LNCAP (cell line): ENCODE data around the gene CMTM7.

Experiments used
- TF ChIP-seq, protein P1 (sequence below): fragments of 450-650 bp; IDR thresholded peaks from 2 replicates; pipeline ENCODE4 v1.5.1; 2017; ENCODE audit warnings: mild to moderate bottlenecking

The CMTM7 gene

DNA sequence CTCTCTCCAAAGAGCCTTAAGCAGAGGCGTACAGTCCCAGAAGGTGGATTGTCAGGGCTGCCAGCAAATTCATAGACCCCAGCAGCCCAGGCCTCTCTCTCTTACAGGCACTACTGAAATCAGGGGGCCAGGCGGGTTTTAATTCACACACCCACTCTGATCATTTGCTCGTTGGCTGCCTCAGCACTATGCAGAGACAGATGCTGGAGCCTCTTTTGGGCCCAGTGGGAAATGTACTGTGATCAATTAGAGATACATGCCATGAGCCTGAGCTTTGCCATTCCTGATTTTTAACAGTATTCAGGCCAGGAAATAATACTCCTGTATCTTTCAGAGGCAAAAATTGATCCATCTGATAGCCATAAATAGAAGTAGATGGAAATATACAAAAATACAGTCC, 58.0 kb downstream of the CMTM7 start:
- TF ChIP-seq, protein P1, sequence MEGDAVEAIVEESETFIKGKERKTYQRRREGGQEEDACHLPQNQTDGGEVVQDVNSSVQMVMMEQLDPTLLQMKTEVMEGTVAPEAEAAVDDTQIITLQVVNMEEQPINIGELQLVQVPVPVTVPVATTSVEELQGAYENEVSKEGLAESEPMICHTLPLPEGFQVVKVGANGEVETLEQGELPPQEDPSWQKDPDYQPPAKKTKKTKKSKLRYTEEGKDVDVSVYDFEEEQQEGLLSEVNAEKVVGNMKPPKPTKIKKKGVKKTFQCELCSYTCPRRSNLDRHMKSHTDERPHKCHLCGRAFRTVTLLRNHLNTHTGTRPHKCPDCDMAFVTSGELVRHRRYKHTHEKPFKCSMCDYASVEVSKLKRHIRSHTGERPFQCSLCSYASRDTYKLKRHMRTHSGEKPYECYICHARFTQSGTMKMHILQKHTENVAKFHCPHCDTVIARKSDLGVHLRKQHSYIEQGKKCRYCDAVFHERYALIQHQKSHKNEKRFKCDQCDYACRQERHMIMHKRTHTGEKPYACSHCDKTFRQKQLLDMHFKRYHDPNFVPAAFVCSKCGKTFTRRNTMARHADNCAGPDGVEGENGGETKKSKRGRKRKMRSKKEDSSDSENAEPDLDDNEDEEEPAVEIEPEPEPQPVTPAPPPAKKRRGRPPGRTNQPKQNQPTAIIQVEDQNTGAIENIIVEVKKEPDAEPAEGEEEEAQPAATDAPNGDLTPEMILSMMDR = no peak

DNA sequence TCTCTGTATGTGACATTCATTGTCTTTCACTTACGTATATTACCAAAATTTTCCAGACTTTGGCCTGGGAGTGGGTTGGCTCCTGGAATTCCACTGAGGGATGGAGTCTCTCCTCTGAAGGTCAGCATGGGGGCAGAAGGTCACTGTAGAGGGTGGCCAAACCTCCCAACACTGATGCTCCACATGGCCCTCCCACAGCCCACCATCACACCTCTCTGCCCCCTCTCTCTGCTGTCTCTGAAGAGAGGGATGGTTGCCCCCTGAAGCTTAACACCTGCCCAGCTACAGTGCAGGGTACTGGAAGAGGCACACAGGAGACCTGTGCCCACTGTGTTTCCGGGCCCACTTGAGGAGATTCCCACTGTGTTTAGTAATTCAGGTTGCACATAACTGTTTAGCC, 58.8 kb downstream of the CMTM7 start:
- TF ChIP-seq, protein P1 = no peak

DNA sequence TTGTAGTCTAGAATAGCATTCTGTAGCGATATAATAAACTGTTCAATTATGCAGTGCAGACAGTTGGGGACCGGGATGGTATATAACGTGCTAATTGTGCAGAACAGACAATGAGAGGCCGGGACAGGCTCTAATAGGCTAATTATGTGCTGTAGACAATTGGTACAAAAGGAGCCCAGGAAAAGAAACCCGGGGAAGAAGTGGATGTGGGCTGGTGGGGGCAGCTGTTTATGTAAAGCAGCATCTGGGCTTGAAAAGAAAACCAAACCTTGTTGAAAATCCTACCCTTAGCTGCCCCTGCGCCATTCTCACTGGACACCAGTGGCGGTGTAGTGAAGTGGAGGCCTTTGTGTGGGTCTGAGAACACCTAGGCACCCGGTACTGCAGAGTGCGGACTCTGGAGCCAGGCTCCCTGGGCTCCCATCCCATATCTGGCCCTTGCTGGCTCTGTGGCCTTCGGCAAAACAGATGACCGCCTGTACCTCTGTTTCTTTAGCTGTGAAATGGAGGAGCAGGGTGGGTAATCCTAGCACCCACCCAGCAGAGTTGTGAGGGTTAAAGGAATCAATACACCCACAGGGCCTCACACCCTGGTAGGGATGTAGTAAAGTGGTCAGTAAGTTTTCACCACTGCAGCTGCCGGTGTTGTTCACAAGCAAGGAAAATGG, 59.5 kb downstream of the CMTM7 start:
- TF ChIP-seq, protein P1 = no peak

DNA sequence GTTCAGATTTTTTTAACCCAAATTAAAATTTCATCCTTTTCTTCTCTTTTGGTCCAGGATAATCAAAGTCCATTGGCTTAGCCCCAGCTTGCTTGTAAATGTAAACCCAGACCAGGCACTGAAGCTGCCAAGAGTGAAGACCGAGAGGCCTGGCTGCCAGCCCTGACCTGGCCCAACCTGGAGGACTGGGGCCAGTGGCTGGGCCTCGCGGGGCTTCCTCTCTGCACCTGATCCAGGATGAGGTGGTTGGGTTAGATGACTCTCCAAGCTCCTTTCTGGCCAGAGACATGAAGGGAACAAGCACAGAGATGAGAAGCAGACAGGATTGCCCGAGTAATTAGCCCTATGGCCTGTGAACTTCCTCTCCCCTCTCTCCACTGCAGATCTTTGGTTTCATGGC, 60.4 kb downstream of the CMTM7 start:
- TF ChIP-seq, protein P1 = no peak

DNA sequence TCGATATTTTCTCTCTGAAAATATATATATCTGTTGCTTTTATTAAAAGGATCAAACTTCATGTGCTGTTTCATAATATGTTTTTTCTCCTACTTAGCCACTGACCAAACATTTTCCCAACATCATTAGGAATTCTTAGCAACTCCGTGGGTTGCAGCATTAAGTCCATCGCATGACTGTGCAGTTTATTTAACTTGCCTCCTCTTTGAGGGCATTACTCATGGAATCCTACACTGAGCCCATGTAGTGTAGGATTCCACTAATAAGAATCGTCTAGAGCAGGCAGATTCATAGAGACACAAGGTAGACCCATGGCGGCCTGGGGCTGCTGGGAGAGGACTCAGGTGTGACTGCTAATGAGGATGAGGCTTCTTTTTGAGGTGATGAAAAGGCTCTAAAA, 61.7 kb downstream of the CMTM7 start:
- TF ChIP-seq, protein P1 = no peak

DNA sequence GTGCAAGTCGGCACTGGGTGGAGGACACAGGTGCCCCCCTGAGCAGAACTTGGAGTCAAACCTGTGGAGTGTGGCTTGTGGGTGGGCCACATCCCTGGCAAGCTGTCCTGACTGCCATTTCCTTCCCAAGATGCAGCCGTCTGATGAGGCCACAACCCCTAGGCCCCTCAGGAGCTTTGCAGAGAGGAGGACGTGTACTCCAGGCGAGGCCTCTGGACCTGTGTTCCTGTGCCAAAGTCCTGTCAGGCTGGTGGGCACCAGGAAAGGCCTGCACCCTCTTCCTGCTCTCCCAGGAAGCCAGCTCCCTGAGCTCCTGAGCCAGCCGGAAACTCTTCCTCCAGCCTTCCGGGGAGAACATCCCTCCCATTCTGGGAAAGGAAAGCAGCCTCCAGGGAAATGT, 62.5 kb downstream of the CMTM7 start:
- TF ChIP-seq, protein P1 = no peak

DNA sequence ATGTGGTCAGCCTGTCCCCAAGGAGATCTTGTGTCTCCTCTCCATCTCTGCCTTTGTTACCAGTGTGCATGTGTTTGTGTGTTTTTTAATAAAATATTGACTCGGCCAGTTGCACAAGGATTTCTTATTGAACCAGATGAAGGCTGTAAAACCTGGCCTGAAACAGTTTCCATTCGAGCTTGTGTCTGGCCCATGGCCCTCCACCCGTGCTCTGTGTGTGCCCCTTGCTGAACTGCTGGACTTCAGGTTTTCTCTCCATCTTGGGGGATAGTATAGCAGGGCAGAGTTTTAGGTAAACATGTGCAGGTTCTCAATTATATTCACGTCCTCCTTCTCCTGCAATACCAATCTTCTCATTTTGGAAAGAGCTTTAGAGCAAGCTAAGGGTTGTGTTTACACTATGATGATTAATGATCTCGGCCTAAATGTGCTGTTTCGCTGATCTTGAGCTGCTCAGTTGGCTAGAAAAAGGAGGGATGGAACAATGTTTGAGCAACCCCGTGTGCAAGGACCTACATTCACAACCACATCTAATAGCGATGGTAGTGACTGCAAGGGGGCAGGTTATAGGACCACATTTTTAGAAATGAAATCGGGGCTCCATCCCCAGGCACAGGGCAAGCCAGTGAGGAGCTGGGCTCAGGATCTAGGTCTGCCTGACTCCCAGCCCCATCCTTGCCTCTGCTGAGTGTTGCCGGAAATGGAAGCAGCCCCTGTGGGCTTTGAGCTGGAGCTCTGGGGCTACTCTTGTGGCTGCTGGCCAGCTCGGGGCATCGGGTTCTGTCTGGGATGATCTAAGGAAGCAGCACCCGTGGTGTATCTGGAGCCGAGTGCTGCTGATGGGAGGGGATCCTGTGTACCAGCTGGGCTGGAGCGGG, 63.3 kb downstream of the CMTM7 start:
- TF ChIP-seq, protein P1 = no peak
